ENCODE results near the gene SEMA6D. TPM values are rescaled to one million over a fixed set of nuclear protein-coding genes. Genes with fewer than 3 reads are reported as not detected.

Gene SEMA6D
- total RNA-seq, 1 donor from 2014 or later = 54.3 TPM

GRCh38 chr15:47813748-47814384, 96.6 kb downstream of the SEMA6D start:
- Mint-ChIP-seq H3K4me1 (peaks cover 38% of the 10 kb centered on the region), H3K27ac (no peak overlapping the region), H3K4me3 (no peak overlapping the region)

GRCh38 chr15:47814620-47815019, 97.3 kb downstream of the SEMA6D start:
- Mint-ChIP-seq H3K4me1 (peaks cover 45% of the 10 kb centered on the region), H3K4me3 (no peak overlapping the region), H3K36me3 (no peaks in the 10 kb centered on the region), H3K27me3 (ENCODE audit: low read depth) (no peaks in the 10 kb centered on the region), H3K27ac (no peak overlapping the region), H3K9me3 (no peaks in the 10 kb centered on the region)
- no peak for TF ChIP-seq CTCF (IDR thresholded peaks at IDR 0.05; ENCODE audit: unreplicated experiment)
- DNase-seq (ENCODE audit: low spot score in 2 of 2, unreplicated experiment in 2 of 2) = no peak

More at GRCh38 chr15:47813748-47814384, 96.6 kb downstream of the SEMA6D start:
- TF ChIP-seq CTCF (IDR thresholded peaks at IDR 0.05; ENCODE audit: unreplicated experiment) = no peak
- H3K36me3 Mint-ChIP-seq = no peaks in the 10 kb centered on the region
- no peak for DNase-seq (ENCODE audit: low spot score in 2 of 2, unreplicated experiment in 2 of 2)
- no peaks in the 10 kb centered on the region for H3K27me3 Mint-ChIP-seq (ENCODE audit: low read depth)
- H3K9me3 Mint-ChIP-seq = no peaks in the 10 kb centered on the region

- H3K4me1 Mint-ChIP-seq = peaks cover 51% of the 10 kb centered on the region
- no peak overlapping the region for H3K27ac Mint-ChIP-seq
- no peaks in the 10 kb centered on the region for H3K36me3 Mint-ChIP-seq
- H3K4me3 Mint-ChIP-seq = no peak overlapping the region
- TF ChIP-seq CTCF (IDR thresholded peaks at IDR 0.05; ENCODE audit: unreplicated experiment) = no peak
- H3K27me3 Mint-ChIP-seq (ENCODE audit: low read depth) = no peaks in the 10 kb centered on the region
- H3K9me3 Mint-ChIP-seq = no peaks in the 10 kb centered on the region
- DNase-seq (ENCODE audit: low spot score in 2 of 2, unreplicated experiment in 2 of 2) = no peak
Observed at GRCh38 chr15:47817969-47818548, 100.8 kb downstream of the SEMA6D start.

GRCh38 chr15:47819158-47819557, 101.9 kb downstream of the SEMA6D start:
- Mint-ChIP-seq H3K36me3 (no peaks in the 10 kb centered on the region), H3K4me1 (peaks cover 48% of the 10 kb centered on the region), H3K27me3 (ENCODE audit: low read depth) (no peaks in the 10 kb centered on the region), H3K27ac (no peak overlapping the region), H3K4me3 (no peak overlapping the region), H3K9me3 (no peaks in the 10 kb centered on the region)
- TF ChIP-seq CTCF (IDR thresholded peaks at IDR 0.05; ENCODE audit: unreplicated experiment) = no peak
- DNase-seq (ENCODE audit: low spot score in 2 of 2, unreplicated experiment in 2 of 2) = no peak

- Mint-ChIP-seq H3K27me3 (ENCODE audit: low read depth) (no peaks in the 10 kb centered on the region), H3K36me3 (no peaks in the 10 kb centered on the region), H3K4me3 (no peak overlapping the region), H3K9me3 (no peaks in the 10 kb centered on the region), H3K27ac (peak overlapping the region; percentile 60), H3K4me1 (peaks cover 56% of the 10 kb centered on the region)
- no peak for TF ChIP-seq CTCF (IDR thresholded peaks at IDR 0.05; ENCODE audit: unreplicated experiment)
- no peak for DNase-seq (ENCODE audit: low spot score in 2 of 2, unreplicated experiment in 2 of 2)
Observed at GRCh38 chr15:47820057-47820746, 102.9 kb downstream of the SEMA6D start.
